ENCODE data around the gene GPR18.

GRCh38 chr13:99250982-99251825, 7.0 kb downstream of the GPR18 start:
- no peak for TF ChIP-seq CTCF (conservative IDR thresholded peaks at IDR 0.05; ENCODE audit: low read length)
- TF ChIP-seq EZH2phosphoT487 (IDR thresholded peaks at IDR 0.05; ENCODE audit: borderline replicate concordance, low read depth, low read length): no peak

Measured in OCI-LY7 (cell line).